Stimulated activated CD8-positive, alpha-beta memory T cell treated with anti-CD3 and anti-CD28 coated beads, Interleukin-2, amount 100 ng/mL, for 48 hours (primary cell): ENCODE results near the gene ASIP.

Source experiments
- DNase-seq, 2 donors: peaks; one replicate each; pipeline ENCODE4 v3.0.0-alpha.2; 2020; ENCODE audit warnings: low read depth in 2 of 2

Gene ASIP

DNA sequence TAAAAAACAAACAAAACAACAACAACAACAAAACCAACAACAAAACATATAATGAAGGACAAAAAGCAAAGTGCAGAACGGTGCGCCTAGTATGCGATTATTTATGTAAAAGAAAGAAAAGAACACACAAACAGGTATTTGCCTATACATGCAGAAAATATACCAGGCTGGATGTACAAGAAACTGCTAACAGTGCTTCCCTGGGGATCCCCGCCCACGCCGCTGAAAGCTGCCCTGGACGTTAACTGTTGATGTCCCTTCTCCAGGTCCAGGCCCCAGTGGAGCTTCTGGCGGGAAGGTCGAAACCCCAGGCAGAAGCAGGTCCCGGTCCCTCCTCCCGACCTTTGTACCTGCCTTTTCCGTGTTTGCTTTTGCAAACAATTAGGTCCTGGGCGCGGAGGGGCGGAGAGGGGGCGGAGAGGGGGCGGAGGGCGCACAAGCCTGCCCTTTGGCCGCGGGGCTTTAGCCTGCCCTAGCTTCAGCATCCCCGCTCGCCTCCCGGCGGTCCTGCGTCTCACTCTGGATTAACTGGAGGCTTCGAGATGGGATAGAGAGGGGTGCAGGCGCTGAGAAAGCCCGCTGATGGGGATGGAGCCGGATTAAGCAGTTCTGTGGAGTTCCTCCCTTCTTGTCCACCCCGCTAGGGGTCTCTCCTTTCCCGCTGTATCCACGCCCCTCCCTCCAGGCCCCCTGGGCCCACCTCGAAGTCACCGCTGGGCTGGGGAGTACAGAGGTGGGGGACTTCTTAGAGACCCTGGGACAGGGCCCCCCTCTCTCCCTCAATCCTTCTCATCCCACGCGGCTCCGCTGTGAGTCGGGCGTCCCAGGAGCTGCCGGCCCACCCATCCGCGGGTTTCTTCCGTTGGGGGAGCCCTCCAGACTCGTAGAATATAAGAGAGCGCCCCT is 70.1 kb downstream of the ASIP start:
- no peak for DNase-seq

DNA sequence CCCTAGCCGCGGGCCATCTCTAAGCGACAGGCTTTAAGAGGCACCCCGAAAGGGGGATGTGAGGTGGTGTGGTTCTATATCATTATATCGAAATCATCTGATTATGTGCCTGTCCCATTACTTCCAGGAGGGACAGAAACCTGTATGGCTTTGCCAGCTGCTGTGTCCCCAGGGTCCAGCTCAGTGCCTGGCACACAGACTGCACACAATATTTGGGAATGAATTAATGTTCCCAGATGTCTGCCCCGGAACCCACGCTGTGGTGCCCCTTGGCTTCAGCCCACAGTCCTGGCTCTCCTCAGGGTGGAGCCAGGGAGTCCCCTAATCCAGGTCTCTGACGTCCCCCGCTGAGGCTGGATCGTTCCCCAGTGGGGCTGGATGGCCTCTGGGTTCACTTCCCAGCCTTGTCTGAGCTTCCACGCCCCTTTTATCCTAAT is 70.8 kb downstream of the ASIP start:
- no peak for DNase-seq

DNA sequence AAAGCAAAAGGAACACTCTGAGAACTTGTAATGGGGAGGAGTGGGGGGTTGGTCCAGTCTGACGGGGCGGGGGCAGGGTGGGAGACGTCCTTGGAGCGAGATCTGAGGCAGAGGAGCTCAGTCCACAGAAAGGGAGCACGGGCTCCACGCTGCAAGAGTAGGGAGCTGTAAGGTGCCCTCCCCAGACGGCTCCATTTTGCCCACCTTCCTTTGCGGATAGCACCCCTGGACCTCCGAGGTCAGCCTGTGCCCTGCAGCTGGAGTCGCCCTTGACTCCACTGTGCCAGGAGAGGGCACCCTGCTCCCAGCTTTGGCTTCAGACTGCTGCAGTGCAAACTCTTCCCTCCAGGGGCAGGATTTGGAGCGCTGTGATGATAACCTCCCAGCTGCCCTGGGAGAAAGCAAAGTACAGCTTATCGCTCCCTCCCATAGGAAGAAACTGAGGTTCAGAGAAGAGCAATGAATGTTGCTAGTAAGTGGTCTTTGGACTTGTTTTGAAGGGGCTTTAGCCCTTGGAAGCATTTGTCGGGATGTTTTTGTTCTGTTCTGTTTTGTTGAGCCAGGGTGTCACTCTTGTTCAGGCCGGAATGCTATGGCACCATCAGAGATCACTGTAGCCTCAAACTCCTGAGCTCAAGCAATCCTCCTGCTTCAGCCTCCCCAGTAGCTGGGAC is 71.5 kb downstream of the ASIP start:
- DNase-seq, result peak; percentile 82

DNA sequence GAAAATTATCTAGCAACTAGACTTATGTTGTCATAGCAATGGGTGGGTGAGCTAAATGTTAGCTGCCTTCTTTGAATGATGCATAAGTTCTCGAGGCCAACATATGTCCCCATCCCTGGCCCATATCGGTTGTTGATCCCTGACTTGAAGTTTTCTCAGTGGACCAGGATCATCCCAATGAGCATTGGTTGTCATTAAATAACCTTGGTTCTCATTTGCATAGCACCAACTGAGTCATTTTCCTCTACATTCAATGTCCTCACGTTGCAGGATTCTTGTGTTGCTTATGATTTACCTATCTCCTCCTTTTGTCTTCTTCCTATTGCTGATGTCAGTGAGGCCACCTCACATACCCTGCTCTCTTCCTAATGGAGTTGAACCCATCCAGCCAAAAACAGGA is 74.0 kb downstream of the ASIP start:
- DNase-seq, result no peak

DNA sequence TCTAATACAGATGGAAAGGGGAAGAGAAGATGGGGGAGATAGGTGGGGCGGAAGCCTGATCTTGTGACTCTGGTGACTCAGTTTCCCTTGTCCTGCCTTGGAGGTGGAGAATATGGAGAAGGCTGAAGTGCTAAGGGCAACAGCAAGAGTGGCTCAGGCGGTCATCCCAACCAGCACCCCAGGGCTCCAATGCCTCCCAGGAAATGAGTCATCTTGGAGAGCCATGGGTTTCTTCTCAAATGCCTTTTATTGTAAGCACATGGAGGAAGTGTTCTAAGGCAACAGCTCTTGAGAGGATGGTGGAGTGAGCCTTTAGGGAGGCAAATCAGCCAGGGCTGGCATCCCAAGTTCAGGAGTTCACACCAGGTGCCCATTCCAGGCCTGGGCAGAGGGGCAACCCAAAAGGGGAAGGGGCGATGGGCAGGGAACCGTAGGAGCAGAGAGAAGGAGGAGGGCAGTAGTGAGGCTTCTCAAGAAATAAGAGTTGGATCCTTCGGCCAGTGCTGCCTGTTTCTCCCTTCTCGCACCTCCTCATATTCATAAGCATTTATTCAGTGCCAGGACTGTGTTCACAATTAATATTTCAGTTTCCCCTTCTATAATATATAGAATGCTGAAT is 75.1 kb downstream of the ASIP start:
- DNase-seq, result no peak
